Vagina (tissue), 2 donors: ENCODE measurements around the gene ATXN10. TPM values are rescaled to one million over a fixed set of nuclear protein-coding genes. Genes with fewer than 3 reads are reported as not detected.

Source experiments
- DNase-seq, 2 donors: peaks; one replicate each; pipeline ENCODE4 v3.0.0-alpha.2; 2017; ENCODE audit errors: extremely low spot score in 2 of 2
- H3K27ac ChIP-seq: fragments of 200-600 bp; sonication (generic); one replicate; pipeline ENCODE4 v1.5.1; 2019
- H3K27me3 ChIP-seq: fragments of 200-600 bp; sonication (generic); one replicate; pipeline ENCODE4 v1.5.1; 2019
- H3K36me3 ChIP-seq, 2 donors: fragments of 200-600 bp; sonication (generic); one replicate each; pipeline ENCODE4 v1.5.1; 2017 to 2019
- H3K4me1 ChIP-seq: fragments of 200-600 bp; sonication (generic); one replicate; pipeline ENCODE4 v1.5.1; 2019
- H3K4me3 ChIP-seq, 2 donors: fragments of 200-600 bp; sonication (generic); 1 replicate in 1 of 2; 2 replicates in 1 of 2; pipeline ENCODE4 v1.5.1; 2016 to 2019
- H3K9me3 ChIP-seq: fragments of 200-600 bp; sonication (generic); one replicate; pipeline ENCODE4 v1.5.1; 2019
- POLR2A ChIP-seq, 2 donors: fragments of 450-650 bp; IDR thresholded peaks; one replicate each; pipeline ENCODE4 v1.6.1; 2017; ENCODE audit warnings: antibody characterized with exemption in 2 of 2, mild to moderate bottlenecking in 2 of 2, moderate library complexity in 2 of 2
- POLR2AphosphoS5 ChIP-seq, 2 donors: sonication (generic); formaldehyde crosslinking; IDR thresholded peaks; one replicate each; pipeline ENCODE4 v1.9.0; 2017; ENCODE audit warnings: antibody characterized with exemption in 2 of 2, mild to moderate bottlenecking in 2 of 2, low read depth in 1 of 2; ENCODE audit not compliant: insufficient read depth in 1 of 2
- intact Hi-C: fragments of 100-400 bp; cut with DNase I; formaldehyde crosslinking; loops from one replicate; pipeline ENCODE4 v1.15.1; 2023
- total RNA-seq: library from RNA; depleted of rRNA; stranded (reverse); fragments of >200 nt; gene quantifications from one replicate; pipeline ENCODE4 v1.2.3, GENCODE V29; 2016
- TF ChIP-seq, protein P1 (sequence below), 3 experiments: fragments of 450-650 bp in 2 of 3; fragments of 200-600 bp in 1 of 3; sonication (generic) in 1 of 3; IDR thresholded peaks; one replicate each; pipeline ENCODE4 v1.5.1; 2017 to 2019; ENCODE audit warnings: antibody characterized with exemption in 3 of 3, mild to moderate bottlenecking in 2 of 3, moderate library complexity in 2 of 3

The ATXN10 gene
- total RNA-seq, 1 donor from 2014 or later: 116 TPM

DNA sequence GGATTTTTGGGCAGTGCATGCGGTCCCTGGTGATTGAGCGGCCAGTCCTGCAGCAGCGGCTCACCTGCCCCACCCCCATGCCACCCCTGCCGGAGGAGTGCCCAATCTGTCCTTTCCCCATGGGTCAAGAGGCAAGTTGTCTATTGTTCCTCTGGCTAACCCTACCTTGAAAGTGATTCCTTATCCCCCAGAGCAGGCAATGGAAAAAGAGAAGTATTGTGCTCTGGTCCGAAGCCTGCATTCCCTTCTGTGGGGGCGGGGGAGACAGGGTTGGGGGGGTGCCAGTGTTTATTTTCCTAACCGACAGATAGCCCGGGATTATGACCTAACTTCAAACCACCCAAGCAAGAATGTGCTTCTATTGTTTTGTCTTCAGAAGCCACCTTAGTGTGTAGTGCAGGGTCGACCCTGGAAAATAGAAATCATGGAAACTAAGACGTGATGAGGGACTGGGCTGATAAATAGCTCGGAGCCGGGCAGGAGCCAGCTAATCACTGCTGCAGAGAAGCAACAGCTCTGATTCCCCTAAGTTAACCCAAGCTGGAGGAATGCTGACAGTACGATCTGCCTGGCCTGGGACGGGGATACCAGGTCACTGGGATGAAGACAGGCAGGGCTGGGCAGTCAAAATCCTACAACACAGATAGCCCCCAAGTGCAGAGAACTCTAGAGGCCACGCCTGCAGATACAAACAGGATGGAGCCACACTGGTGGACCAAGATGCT lies 38.7 kb upstream of the ATXN10 start:
- Histone ChIP-seq H3K27ac (no peak overlapping the region), H3K36me3 (no peaks in the 10 kb centered on the region), H3K4me3 (no peak overlapping the region), H3K9me3 (no peaks in the 10 kb centered on the region), H3K4me1 (peaks cover 2% of the 10 kb centered on the region), H3K27me3 (no peaks in the 10 kb centered on the region)
- TF ChIP-seq POLR2A (IDR thresholded peaks at IDR 0.05): no peak
- TF ChIP-seq POLR2AphosphoS5 (IDR thresholded peaks at IDR 0.05; ENCODE audit: insufficient read depth in 1 of 2, low read depth in 1 of 2): no peak
- TF ChIP-seq, protein P1, sequence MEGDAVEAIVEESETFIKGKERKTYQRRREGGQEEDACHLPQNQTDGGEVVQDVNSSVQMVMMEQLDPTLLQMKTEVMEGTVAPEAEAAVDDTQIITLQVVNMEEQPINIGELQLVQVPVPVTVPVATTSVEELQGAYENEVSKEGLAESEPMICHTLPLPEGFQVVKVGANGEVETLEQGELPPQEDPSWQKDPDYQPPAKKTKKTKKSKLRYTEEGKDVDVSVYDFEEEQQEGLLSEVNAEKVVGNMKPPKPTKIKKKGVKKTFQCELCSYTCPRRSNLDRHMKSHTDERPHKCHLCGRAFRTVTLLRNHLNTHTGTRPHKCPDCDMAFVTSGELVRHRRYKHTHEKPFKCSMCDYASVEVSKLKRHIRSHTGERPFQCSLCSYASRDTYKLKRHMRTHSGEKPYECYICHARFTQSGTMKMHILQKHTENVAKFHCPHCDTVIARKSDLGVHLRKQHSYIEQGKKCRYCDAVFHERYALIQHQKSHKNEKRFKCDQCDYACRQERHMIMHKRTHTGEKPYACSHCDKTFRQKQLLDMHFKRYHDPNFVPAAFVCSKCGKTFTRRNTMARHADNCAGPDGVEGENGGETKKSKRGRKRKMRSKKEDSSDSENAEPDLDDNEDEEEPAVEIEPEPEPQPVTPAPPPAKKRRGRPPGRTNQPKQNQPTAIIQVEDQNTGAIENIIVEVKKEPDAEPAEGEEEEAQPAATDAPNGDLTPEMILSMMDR (IDR thresholded peaks at IDR 0.05): no peak
- no peak for DNase-seq
- intact Hi-C loops: no loop called here

DNA sequence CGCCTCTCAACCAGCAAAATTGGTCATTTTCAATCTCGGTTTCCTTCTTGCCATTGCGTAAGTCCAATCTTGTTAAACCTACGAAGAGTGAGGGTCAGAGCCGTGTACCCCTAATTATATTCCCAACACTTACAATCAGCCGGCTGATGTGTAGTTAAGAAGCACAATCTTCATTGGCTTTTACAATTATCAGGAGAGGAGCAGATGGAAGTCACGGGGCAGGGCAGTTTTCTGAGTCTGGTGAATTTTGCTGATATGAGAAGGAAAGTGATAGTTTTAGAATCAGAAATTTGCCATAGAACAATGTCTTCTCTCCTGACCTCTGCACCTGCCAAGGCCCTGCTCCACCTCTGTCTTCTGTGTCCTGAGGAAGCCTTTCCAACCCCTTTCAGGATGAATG lies 35.0 kb upstream of the ATXN10 start:
- Histone ChIP-seq H3K27ac (no peak overlapping the region), H3K4me3 (no peak overlapping the region), H3K9me3 (no peaks in the 10 kb centered on the region), H3K36me3 (no peaks in the 10 kb centered on the region), H3K4me1 (peaks cover 21% of the 10 kb centered on the region), H3K27me3 (no peaks in the 10 kb centered on the region)
- no peak for DNase-seq
- TF ChIP-seq POLR2A (IDR thresholded peaks at IDR 0.05) (no peak), POLR2AphosphoS5 (IDR thresholded peaks at IDR 0.05; ENCODE audit: insufficient read depth in 1 of 2, low read depth in 1 of 2) (no peak)
- TF ChIP-seq, protein P1 (IDR thresholded peaks at IDR 0.05): no peak
- intact Hi-C loops: no loop called here

GRCh38 chr22:45638197-45638596 lies 33.4 kb upstream of the ATXN10 start:
- Histone ChIP-seq H3K4me3 (no peak overlapping the region), H3K27ac (no peak overlapping the region), H3K9me3 (no peaks in the 10 kb centered on the region), H3K36me3 (no peaks in the 10 kb centered on the region), H3K4me1 (peaks cover 21% of the 10 kb centered on the region), H3K27me3 (no peaks in the 10 kb centered on the region)
- DNase-seq: no peak
- TF ChIP-seq, protein P1 (IDR thresholded peaks at IDR 0.05): no peak
- no peak for TF ChIP-seq POLR2A (IDR thresholded peaks at IDR 0.05)
- TF ChIP-seq POLR2AphosphoS5 (IDR thresholded peaks at IDR 0.05; ENCODE audit: insufficient read depth in 1 of 2, low read depth in 1 of 2): no peak
- intact Hi-C loops: no loop called here

DNA sequence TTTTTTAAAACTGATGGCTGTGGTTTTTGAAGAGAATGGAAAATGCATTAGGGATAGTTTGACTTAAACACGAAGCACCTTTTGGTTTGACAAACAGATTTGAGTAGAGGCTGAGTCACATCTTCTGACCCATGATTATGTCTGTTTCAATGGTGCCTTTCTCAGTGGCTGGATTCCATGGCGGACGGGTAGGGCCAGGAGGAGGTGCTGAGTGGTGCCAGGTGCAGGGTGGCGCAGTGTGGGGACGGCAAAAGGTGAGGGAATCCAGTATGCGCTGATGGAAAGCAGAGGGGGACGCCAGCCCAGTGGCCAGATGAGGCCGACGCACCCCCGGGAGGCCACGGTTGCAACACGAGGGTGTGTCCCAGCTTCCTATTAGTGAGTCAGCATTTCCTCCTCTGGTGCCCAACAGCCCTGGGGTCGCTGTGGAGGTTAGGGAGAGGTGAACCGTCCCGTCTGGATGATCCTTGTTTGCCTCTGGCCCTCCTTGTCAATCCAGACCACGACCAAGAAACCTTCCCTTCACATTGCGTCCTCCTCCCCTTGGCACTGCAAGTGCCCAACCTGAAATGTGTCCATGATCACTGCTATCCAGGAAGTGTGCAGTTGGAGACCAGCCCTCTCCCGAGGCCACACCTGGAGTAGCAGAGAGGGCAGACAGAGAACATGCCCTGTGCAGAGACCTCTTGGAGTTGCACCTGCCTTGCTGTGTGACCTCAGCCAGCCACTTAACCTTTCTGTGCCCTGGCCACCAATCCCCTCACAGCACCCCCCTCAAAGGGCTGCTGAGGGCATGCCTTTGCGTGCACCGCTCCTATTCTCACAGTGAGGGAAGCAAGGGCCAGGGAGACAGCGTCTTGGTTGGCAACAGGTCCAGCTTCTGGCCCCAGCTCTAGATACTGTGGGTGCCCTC lies 32.5 kb upstream of the ATXN10 start:
- intact Hi-C loops: no loop called here
- peak in 1 of 2 donors; percentile 89 for DNase-seq
- no peaks in the 10 kb centered on the region for H3K36me3 ChIP-seq
- TF ChIP-seq POLR2A (IDR thresholded peaks at IDR 0.05) (no peak), POLR2AphosphoS5 (IDR thresholded peaks at IDR 0.05; ENCODE audit: insufficient read depth in 1 of 2, low read depth in 1 of 2) (peak in 1 of 2 donors; percentile 79)
- TF ChIP-seq, protein P1 (IDR thresholded peaks at IDR 0.05): no peak
- peaks cover 21% of the 10 kb centered on the region for H3K4me1 ChIP-seq
- H3K4me3 ChIP-seq: no peak overlapping the region
- peak overlapping the region; percentile 54 for H3K27ac ChIP-seq
- no peaks in the 10 kb centered on the region for H3K9me3 ChIP-seq
- no peaks in the 10 kb centered on the region for H3K27me3 ChIP-seq
